HUES48 (cell line): ENCODE measurements around the gene ACYP2.
"Not testable (repeated sequence)": the region's sequence is repeated elsewhere in the genome, so short reads cannot be mapped to it uniquely, and the experiment has no call there.

Source experiments
- H3K27ac ChIP-seq: one replicate; pipeline ENCODE4 v1.7.0; 2013; ENCODE audit warnings: low read depth, low read length, inconsistent platforms
- H3K27me3 ChIP-seq: 2 replicates; pipeline ENCODE4 v1.6.1; 2013; ENCODE audit warnings: mild to moderate bottlenecking, low read length; ENCODE audit not compliant: control insufficient read depth, insufficient read depth
- H3K36me3 ChIP-seq: 2 replicates; pipeline ENCODE4 v1.6.1; 2013; ENCODE audit warnings: low read length; ENCODE audit not compliant: control insufficient read depth, insufficient read depth
- H3K4me1 ChIP-seq: 2 replicates; pipeline ENCODE4 v1.6.1; 2013; ENCODE audit warnings: mild to moderate bottlenecking, low read length; ENCODE audit not compliant: control insufficient read depth, insufficient read depth
- H3K4me3 ChIP-seq: 2 replicates; pipeline ENCODE4 v1.5.1; 2013; ENCODE audit warnings: mild to moderate bottlenecking, low read depth, low read length
- H3K9ac ChIP-seq: 2 replicates; pipeline ENCODE4 v1.6.1; 2013; ENCODE audit warnings: mild to moderate bottlenecking, low read depth, low read length, moderate library complexity
- H3K9me3 ChIP-seq: 2 replicates; pipeline ENCODE4 v1.6.1; 2013; ENCODE audit warnings: low read length; ENCODE audit not compliant: control insufficient read depth, insufficient read depth

The ACYP2 gene

GRCh38 chr2:54256091-54256694 lies 140.8 kb downstream of the ACYP2 start, which contains the start of gene TSPYL6:
TSS of gene TSPYL6 (minus strand) at chr2:54256229. CDS start at chr2:54256151, 78 bp downstream.
- no peak within 1 kb of the TSS for H3K27ac ChIP-seq
- no peaks in the 10 kb centered on the region for H3K36me3 ChIP-seq
- no peak within 1 kb of the TSS for H3K9ac ChIP-seq
- H3K4me3 ChIP-seq, result no peak within 1 kb of the TSS
- H3K27me3 ChIP-seq, result no peaks in the 10 kb centered on the region
- no peaks in the 10 kb centered on the region for H3K4me1 ChIP-seq
- no peaks in the 10 kb centered on the region for H3K9me3 ChIP-seq

DNA sequence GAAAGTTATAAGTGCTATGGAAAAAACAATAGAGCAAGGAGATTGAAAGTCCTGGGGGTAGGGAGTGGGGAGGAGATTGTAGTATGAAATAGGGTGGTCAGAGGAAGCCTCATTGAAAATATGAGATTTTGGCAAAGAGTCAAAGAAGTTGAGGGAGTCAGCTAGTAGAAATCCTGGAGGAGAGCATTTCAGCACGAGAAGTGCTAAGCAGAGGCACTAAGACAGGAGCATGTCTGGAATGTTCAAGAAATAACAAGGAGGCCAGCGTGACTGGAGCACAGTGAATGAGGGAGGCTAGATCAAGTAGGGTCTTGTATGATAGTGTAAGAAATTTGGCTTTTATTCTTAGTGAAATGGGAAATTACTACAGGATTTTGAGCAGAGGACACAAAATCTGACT lies 142.8 kb downstream of the ACYP2 start:
- Histone ChIP-seq H3K9me3 (no peaks in the 10 kb centered on the region), H3K36me3 (no peaks in the 10 kb centered on the region), H3K9ac (no peak overlapping the region), H3K4me1 (no peaks in the 10 kb centered on the region), H3K4me3 (no peak overlapping the region), H3K27ac (no peak overlapping the region), H3K27me3 (no peaks in the 10 kb centered on the region)

DNA sequence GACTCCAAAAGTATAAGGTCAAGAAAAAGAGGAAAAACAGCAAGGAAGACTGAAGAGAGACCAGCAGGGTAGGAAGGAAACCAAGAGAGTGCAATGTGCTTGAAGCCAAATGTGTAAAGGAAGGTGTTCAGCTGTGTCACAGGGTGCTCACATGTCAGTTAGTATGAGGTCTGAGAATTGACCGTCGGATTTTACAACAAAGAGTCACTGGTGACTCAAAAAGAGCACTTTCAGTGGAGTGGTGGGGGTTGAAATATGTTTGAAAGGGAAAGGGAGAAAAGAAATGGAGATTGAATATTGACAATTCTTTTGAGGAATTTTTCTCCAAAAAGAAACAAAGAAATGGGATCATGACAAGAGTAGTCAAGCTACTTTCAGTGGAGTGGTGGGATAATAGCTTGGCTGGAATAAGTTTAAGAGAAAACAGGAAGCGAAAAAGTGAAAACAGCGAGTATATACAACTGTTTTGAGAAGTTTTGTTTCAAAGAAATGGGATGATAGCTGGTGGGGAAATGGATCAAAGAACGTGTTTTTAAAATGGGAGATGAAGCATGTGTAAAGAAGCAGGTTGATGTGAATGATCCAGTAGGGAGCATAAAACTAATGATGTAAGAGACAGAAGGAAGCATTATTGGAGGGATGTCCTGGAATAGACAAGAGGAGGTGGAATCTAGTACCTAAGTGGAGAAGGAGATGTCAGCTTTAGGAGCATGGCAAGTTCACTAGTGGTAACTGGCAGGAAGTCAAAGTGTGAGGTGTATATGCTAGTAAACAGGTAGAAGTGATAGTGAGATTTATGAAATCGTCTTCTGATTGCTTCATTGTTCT lies 144.2 kb downstream of the ACYP2 start:
- no peak overlapping the region for H3K27ac ChIP-seq
- H3K27me3 ChIP-seq, result no peaks in the 10 kb centered on the region
- no peak overlapping the region for H3K9ac ChIP-seq

GRCh38 chr2:54260241-54260595 lies 144.8 kb downstream of the ACYP2 start:
- Histone ChIP-seq H3K9ac (no peak overlapping the region), H3K4me3 (no peak overlapping the region), H3K9me3 (no peaks in the 10 kb centered on the region), H3K27me3 (no peaks in the 10 kb centered on the region), H3K27ac (no peak overlapping the region), H3K4me1 (no peaks in the 10 kb centered on the region), H3K36me3 (no peaks in the 10 kb centered on the region)

More for the DNA sequence above, 144.2 kb downstream of the ACYP2 start:
- H3K36me3 ChIP-seq, result no peaks in the 10 kb centered on the region
- no peaks in the 10 kb centered on the region for H3K4me1 ChIP-seq
- no peak overlapping the region for H3K4me3 ChIP-seq
- H3K9me3 ChIP-seq, result no peaks in the 10 kb centered on the region

GRCh38 chr2:54261537-54261936 lies 146.1 kb downstream of the ACYP2 start:
- H3K36me3 ChIP-seq, result no peaks in the 10 kb centered on the region
- H3K27me3 ChIP-seq, result no peaks in the 10 kb centered on the region
- no peak overlapping the region for H3K27ac ChIP-seq
- H3K9ac ChIP-seq, result no peak overlapping the region
- H3K9me3 ChIP-seq, result no peaks in the 10 kb centered on the region
- H3K4me1 ChIP-seq, result no peaks in the 10 kb centered on the region
- no peak overlapping the region for H3K4me3 ChIP-seq

- H3K27ac ChIP-seq, result no peak overlapping the region
- no peak overlapping the region for H3K9ac ChIP-seq
- no peaks in the 10 kb centered on the region for H3K36me3 ChIP-seq
Measured at GRCh38 chr2:54262015-54262765, 146.8 kb downstream of the ACYP2 start.

DNA sequence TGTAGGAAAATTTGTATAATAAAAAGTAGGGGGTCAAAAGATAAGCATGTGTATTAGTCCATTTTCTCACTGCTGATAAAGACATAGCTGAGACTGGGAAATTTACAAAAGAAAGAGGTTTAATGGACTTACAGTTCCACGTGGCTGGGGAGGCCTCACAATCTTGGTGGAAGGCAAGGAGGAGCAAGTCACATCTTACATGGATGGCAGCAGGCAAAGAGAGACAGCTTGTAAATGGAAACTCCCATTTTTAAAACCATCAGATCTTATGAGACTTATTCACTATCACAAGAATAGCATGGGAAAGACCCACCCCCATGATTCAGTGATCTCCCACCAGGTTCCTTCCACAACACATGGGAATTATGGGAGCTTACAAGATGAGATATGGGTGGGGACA lies 149.7 kb downstream of the ACYP2 start:
- H3K9ac ChIP-seq, H3K36me3 ChIP-seq, H3K27ac ChIP-seq, H3K4me1 ChIP-seq, H3K9me3 ChIP-seq, H3K27me3 ChIP-seq, H3K4me3 ChIP-seq: not testable (repeated sequence)

More at GRCh38 chr2:54262015-54262765, 146.8 kb downstream of the ACYP2 start:
- Histone ChIP-seq H3K4me1 (no peaks in the 10 kb centered on the region), H3K9me3 (no peaks in the 10 kb centered on the region), H3K4me3 (no peak overlapping the region), H3K27me3 (no peaks in the 10 kb centered on the region)

DNA sequence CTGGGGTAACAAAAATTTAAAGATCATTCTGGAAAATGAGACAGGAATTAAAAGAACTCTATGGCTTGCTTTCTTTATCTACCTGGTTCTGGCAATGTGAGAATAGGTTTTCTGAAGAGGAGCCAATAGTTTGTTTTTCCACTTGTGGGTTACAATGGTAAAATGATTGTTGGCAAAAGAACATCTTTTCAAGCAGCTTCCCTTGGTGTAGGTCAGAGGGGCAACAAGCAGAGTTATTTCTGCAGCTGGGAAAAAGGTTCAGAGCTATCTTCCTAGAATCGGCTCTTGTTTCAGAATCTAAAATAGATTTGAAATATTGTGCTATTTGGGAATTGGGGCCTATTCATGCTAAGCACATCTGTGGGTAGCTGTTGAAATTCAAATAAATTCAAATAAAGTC lies 152.2 kb downstream of the ACYP2 start:
- Histone ChIP-seq H3K4me3 (no peak overlapping the region), H3K4me1 (no peaks in the 10 kb centered on the region), H3K9me3 (no peaks in the 10 kb centered on the region), H3K36me3 (no peaks in the 10 kb centered on the region), H3K27ac (no peak overlapping the region), H3K27me3 (no peaks in the 10 kb centered on the region), H3K9ac (no peak overlapping the region)

DNA sequence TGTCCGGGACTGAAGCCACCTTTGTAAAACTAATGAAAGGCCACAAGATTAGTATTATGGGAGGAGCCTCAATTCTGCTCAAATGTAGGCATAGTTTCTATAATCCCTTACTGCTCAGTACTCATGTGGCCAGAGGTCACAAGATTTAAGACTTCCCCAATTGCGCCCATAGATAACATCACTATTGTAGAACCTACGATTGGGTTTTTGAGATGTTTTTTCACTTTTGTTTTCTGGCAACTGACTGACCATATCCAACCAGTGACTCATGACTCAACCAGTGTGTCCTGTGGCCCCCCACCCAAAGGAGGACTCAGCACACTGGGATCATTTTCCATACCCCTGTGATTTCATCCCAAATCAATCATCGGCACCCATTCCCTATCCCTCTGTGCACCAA lies 155.8 kb downstream of the ACYP2 start:
- H3K9me3 ChIP-seq, result no peaks in the 10 kb centered on the region
- no peak overlapping the region for H3K4me3 ChIP-seq

DNA sequence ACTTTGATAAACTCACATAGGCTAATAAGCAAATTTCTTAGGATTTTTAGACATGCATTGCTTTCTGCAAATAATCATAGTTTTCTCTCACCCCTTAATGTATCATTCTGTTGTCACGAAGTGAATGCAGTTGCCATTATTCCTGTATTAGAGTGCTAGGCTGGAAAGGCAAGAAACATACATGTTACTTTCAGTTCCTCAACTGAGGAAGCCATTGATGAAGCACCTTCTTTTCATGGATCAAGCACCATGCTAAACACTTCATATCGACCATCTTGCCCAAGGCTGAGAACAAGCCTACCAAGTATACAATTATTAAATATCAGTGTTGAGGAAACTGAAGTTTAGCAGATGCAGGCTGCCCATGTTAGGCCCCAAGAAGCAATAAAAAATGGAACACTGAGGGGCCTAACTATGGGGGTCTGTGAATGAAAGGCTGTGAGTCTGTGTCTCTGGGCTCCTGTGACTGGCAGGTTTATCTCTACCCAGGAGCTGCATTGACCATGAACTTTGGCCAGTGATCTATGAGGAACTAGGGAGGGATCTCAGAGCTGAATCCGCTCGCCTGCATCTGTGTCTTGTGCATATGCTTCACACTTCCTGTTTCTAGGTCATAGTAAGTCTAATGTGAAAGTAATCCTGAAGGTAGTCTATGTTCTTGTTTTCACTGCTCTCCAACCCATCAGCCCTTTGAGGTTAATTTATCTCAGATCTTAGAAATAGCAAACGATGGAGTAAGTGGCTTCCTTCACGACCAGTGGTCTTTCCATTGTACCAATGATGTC lies 156.6 kb downstream of the ACYP2 start:
- no peaks in the 10 kb centered on the region for H3K27me3 ChIP-seq
- H3K4me3 ChIP-seq, result no peak overlapping the region
- no peak overlapping the region for H3K27ac ChIP-seq
- H3K4me1 ChIP-seq, result no peaks in the 10 kb centered on the region
- no peaks in the 10 kb centered on the region for H3K9me3 ChIP-seq
- no peaks in the 10 kb centered on the region for H3K36me3 ChIP-seq
- no peak overlapping the region for H3K9ac ChIP-seq

More for the DNA sequence above, 155.8 kb downstream of the ACYP2 start:
- H3K9ac ChIP-seq, result no peak overlapping the region
- no peaks in the 10 kb centered on the region for H3K27me3 ChIP-seq
- H3K4me1 ChIP-seq, result no peaks in the 10 kb centered on the region
- no peak overlapping the region for H3K27ac ChIP-seq
- no peaks in the 10 kb centered on the region for H3K36me3 ChIP-seq
